Prostate gland (tissue), 2 donors: Measurements from ENCODE around the gene R3HDM4. TPM values are rescaled to one million over a fixed set of nuclear protein-coding genes. Genes with fewer than 3 reads are reported as not detected.
"Not testable (repeated sequence)": the region's sequence is repeated elsewhere in the genome, so short reads cannot be mapped to it uniquely, and the experiment has no call there.

Experiments
- DNase-seq: peaks from one replicate; pipeline ENCODE4 v3.0.0-alpha.2; 2019; ENCODE audit warnings: low spot score
- H3K27ac ChIP-seq, 2 donors: fragments of 200-600 bp; sonication (generic); 2 replicates each; pipeline ENCODE4 v1.5.1; 2017 to 2019
- H3K27me3 ChIP-seq: fragments of 200-600 bp; sonication (generic); replicated peaks from 2 replicates; pipeline ENCODE4 v1.5.1; 2019; ENCODE audit not compliant: insufficient read depth
- H3K36me3 ChIP-seq, 2 donors: fragments of 200-600 bp; sonication (generic); 1 replicate in 1 of 2; 2 replicates in 1 of 2; pipeline versions ENCODE4 v1.5.1 to v1.8.1; 2017 to 2019
- H3K4me1 ChIP-seq: fragments of 200-600 bp; sonication (generic); replicated peaks from 2 replicates; pipeline ENCODE4 v1.5.1; 2019
- H3K4me3 ChIP-seq, 2 donors: fragments of 200-600 bp; sonication (generic); 2 replicates each; pipeline ENCODE4 v1.5.1; 2017 to 2019
- H3K9me3 ChIP-seq: fragments of 200-600 bp; sonication (generic); 2 replicates; pipeline ENCODE4 v1.5.1; 2017
- POLR2A ChIP-seq: fragments of 450-650 bp; IDR thresholded peaks from one replicate; pipeline ENCODE4 v1.6.1; 2016; ENCODE audit warnings: antibody characterized with exemption, mild to moderate bottlenecking
- POLR2AphosphoS5 ChIP-seq: sonication (generic); formaldehyde crosslinking; IDR thresholded peaks from one replicate; pipeline ENCODE4 v1.6.1; 2017; ENCODE audit warnings: antibody characterized with exemption
- WGBS: methylation state at CpG from one replicate; pipeline ENCODE4 v1.1.5; 2018; 5-methylcytosine and 5-hydroxymethylcytosine counted together
- intact Hi-C: fragments of 100-400 bp; cut with DNase I; formaldehyde crosslinking; loops from one replicate; pipeline ENCODE4 v1.14.2; 2022
- total RNA-seq, 2 donors: library from RNA; depleted of rRNA; stranded (reverse); fragments of >200 nt; gene quantifications; one replicate each; pipeline ENCODE4 v1.1.0, GENCODE V29; 2016
- TF ChIP-seq, protein P1 (sequence below), 4 experiments: fragments of 200-600 bp in 2 of 4; fragments of 450-650 bp in 2 of 4; sonication (generic) in 2 of 4; IDR thresholded peaks; 1 replicate in 3 of 4; 2 replicates in 1 of 4; pipeline ENCODE4 v1.5.1; 2016 to 2019; ENCODE audit warnings: antibody characterized with exemption in 4 of 4, mild to moderate bottlenecking in 2 of 4, moderate library complexity in 2 of 4

The R3HDM4 gene
- total RNA-seq, 2 donors from 2014 or later = 36.9 to 58.7 TPM

DNA sequence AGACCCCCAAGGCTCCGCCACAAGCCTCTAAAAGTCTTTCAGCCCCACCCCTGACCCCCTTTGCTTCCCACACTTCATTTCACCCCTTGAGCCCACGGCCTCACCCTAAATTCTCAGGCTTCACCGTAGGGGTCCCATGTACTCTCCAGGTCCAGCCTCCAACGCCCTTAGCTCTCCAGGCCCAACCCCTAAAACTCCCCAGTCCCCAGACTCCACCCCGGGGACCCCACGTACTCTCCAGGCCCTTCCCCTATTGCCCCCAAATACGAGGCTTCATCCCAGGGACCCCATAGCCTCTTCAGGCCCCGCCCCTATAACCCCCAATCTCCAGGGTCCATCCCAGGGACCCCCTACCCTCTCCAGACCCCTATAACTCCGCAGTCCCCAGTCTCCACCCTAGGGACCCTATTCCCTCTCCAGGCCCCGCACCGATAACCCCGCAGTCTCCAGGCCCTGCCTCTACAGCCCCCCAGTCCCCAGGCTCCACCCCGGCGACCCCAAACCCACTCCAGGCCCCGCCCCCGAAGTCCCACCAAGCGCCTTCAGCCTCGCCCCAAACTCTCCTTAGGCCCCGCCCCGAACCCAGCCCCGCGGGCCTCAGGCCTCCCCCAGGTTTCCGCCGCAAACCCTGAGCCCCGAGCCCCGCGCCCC lies 20.7 kb downstream of the R3HDM4 start:
- Histone ChIP-seq H3K4me1 (no peaks in the 10 kb centered on the region), H3K27ac (peak overlapping the region; percentile 92 to 94), H3K27me3 (no peaks in the 10 kb centered on the region), H3K9me3 (no peaks in the 10 kb centered on the region), H3K36me3 (no peaks in the 10 kb centered on the region), H3K4me3 (peak overlapping the region; percentile 92 to 97)
- no peak for DNase-seq
- intact Hi-C loops = no loop called here
- 3% methylated on average over 24 of the region's 27 CpGs for WGBS
- TF ChIP-seq, protein P1, sequence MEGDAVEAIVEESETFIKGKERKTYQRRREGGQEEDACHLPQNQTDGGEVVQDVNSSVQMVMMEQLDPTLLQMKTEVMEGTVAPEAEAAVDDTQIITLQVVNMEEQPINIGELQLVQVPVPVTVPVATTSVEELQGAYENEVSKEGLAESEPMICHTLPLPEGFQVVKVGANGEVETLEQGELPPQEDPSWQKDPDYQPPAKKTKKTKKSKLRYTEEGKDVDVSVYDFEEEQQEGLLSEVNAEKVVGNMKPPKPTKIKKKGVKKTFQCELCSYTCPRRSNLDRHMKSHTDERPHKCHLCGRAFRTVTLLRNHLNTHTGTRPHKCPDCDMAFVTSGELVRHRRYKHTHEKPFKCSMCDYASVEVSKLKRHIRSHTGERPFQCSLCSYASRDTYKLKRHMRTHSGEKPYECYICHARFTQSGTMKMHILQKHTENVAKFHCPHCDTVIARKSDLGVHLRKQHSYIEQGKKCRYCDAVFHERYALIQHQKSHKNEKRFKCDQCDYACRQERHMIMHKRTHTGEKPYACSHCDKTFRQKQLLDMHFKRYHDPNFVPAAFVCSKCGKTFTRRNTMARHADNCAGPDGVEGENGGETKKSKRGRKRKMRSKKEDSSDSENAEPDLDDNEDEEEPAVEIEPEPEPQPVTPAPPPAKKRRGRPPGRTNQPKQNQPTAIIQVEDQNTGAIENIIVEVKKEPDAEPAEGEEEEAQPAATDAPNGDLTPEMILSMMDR (IDR thresholded peaks at IDR 0.05) = no peak
- TF ChIP-seq POLR2AphosphoS5 (no peak), POLR2A (no peak)

DNA sequence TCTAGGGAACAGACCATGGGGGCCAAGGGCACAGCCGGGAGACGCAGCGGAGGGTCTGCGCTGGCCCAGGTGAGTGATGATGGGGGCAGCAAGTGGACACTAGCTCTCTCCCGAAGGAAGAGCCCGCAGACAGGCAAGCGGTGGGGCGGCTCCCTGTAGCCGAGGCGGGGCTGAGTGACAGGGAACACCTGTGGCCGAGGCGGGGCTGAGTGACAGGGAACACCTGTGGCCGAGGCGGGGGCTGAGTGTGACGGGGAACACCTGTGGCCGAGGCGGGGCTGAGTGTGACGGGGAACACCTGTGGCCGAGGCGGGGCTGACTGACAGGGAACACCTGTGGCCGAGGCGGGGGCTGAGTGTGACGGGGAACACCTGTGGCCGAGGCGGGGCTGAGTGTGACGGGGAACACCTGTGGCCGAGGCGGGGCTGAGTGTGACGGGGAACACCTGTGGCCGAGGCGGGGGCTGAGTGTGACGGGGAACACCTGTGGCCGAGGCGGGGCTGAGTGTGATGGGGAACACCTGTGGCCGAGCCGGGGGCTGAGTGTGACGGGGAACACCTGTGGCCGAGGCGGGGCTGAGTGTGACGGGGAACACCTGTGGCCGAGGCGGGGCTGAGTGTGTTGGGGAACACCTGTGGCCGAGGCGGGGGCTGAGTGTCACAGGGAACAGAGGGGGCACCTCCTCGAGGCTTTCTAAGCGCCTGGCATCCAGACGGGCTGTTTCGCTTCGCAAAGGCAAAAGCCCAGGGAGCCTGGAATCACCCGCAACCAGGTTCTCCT lies 21.4 kb downstream of the R3HDM4 start:
- H3K36me3 ChIP-seq, DNase-seq, intact Hi-C loops, H3K4me1 ChIP-seq, H3K9me3 ChIP-seq, H3K27me3 ChIP-seq: not testable (repeated sequence)
- Histone ChIP-seq H3K27ac (peak overlapping the region; percentile 92 to 94), H3K4me3 (peak overlapping the region; percentile 92 to 97)
- 32% methylated on average over 41 of the region's 50 CpGs for WGBS

DNA sequence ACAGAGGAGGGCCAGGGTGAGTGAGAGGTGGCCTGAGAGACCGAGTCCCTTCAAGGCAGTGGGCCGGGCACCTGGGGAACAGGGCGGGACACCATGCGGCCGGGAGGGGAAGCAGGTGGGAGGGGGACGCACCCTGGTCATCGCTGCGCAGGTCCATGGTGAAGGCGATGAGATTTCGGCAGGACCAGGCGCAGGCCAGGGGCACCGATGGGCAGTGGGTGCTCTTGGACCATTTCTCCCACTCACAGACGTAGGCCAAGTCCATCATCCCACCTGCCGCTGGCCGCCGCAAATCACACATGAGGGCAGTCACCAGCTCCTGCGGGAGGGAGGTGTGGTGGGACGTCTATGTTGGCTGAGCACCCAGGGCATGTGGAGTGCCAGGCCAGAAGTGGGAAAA lies 22.2 kb downstream of the R3HDM4 start:
- DNase-seq = no peak
- no peak overlapping the region for H3K27ac ChIP-seq
- no peak for TF ChIP-seq POLR2AphosphoS5
- TF ChIP-seq, protein P1 (IDR thresholded peaks at IDR 0.05) = no peak
- no peak for TF ChIP-seq POLR2A
- H3K9me3 ChIP-seq = no peaks in the 10 kb centered on the region
- intact Hi-C loops = no loop called here
- WGBS = 84% methylated on average over 18 of the region's 18 CpGs
- no peaks in the 10 kb centered on the region for H3K27me3 ChIP-seq
- no peak overlapping the region for H3K4me3 ChIP-seq
- peaks cover 0 to 4% of the 10 kb centered on the region in 2 donors for H3K36me3 ChIP-seq
- no peaks in the 10 kb centered on the region for H3K4me1 ChIP-seq

DNA sequence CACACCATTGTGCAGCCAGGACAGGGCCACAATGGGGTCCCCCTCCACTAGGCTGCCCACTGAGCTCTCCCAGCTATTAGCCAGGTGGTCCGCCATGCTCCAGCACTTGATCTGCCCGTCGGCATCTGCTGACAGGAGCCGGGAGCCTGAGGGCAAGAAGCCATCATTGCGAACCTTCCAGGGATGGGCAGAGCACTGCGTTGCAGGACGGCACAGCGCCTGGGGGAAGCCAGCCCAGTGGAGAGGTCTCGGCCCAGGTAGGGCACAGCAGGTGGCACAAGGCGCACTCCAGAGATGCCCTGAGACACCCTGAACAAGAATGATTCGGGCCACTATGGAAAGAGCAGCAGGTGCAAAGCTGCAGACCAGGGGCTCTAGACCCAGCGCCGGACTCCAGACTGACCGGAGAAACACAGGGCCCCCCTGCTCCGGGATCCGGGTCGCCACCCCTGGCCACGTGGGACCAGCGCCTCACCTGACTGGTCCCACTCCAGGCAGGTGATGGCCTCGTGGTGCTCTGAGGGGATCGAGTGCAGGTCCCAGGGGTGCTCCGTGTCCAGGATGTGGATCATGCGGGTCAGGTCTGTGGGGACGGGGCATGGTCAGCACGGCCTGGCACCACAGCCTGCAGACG lies 23.2 kb downstream of the R3HDM4 start:
- H3K27me3 ChIP-seq = no peaks in the 10 kb centered on the region
- H3K9me3 ChIP-seq = no peaks in the 10 kb centered on the region
- H3K36me3 ChIP-seq = peaks cover 0 to 9% of the 10 kb centered on the region in 2 donors
- no peaks in the 10 kb centered on the region for H3K4me1 ChIP-seq
- 90% methylated on average over 23 of the region's 26 CpGs for WGBS
- no peak for DNase-seq
- TF ChIP-seq POLR2A (no peak), POLR2AphosphoS5 (no peak)
- TF ChIP-seq, protein P1 (IDR thresholded peaks at IDR 0.05) = no peak
- H3K27ac ChIP-seq = no peak overlapping the region
- no peak overlapping the region for H3K4me3 ChIP-seq
- intact Hi-C loops = no loop called here

DNA sequence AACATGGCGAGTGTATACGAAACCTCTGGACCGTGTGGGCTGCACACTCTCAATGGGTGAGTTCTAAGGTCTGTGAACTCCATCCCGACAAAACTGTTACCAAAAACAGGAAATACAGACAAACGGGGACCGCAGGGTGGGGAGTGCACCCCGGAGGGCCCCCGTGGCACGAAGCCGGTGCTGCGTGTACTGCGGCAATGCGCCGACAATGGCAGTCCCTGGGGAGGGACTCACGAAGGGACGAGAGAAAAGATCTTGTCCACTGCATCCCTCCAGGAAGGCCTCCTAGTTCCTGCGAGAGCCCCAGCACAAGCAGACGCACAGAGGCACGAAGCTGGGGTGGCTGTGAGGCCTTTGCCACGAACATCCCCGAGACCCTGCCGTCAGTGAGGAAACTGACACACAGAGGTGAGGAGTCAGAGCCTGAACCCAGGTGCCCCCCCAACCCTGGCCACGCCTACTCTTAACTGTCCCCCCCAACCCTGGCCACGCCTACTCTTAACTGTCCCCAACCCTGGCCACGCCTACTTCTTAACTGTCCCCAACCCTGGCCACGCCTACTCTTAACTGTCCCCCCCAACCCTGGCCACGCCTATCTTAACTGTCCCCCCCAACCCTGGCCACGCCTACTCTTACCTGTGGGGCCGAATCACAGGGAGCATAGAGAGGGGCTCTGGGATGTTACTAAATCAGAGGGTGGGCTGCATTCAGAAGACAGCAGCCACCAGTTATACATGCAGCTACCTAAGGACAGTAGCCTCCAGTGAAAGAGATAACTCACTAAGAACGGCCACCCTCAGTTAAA lies 24.2 kb downstream of the R3HDM4 start:
- Histone ChIP-seq H3K4me3 (no peak overlapping the region), H3K36me3 (peaks cover 0 to 10% of the 10 kb centered on the region in 2 donors), H3K27me3 (no peaks in the 10 kb centered on the region), H3K27ac (no peak overlapping the region), H3K4me1 (no peaks in the 10 kb centered on the region), H3K9me3 (no peaks in the 10 kb centered on the region)
- WGBS = 90% methylated on average over 30 of the region's 30 CpGs
- intact Hi-C loops = no loop called here
- TF ChIP-seq, protein P1 (IDR thresholded peaks at IDR 0.05) = no peak
- TF ChIP-seq POLR2AphosphoS5 = no peak
- no peak for TF ChIP-seq POLR2A
- no peak for DNase-seq
